Measurements from ENCODE around the gene KCTD13. TPM values are rescaled to one million over a fixed set of nuclear protein-coding genes. Genes with fewer than 3 reads are reported as not detected.

KCTD13 gene
- total RNA-seq, 4 donors from 2014 or later: 3.7 to 8.6 (median 6.3) TPM

GRCh38 chr16:29901607-29901945, 24.4 kb downstream of the KCTD13 start:
- H3K27me3 ChIP-seq: peaks cover 35 to 42% (median 37%) of the 10 kb centered on the region in 3 donors
- DNase-seq (no peak), ATAC-seq (no peak)
- intact Hi-C loops (cut with DNase I; ENCODE audit: low total_unique reads): loop anchor here (5.0 kb wide), 1 partner anchor 456 kb away; the partner anchor contains the start of gene CD2BP2
- no peaks in the 10 kb centered on the region for H3K36me3 ChIP-seq
- in situ Hi-C loops (cut with MboI; ENCODE audit: low sequenced_read_pairs in 4 of 4): no loop called here
- H3K4me3 ChIP-seq: no peak overlapping the region
- H3K4me1 ChIP-seq: peaks cover 0 to 5% of the 10 kb centered on the region in 2 donors
- H3K9me3 ChIP-seq: no peaks in the 10 kb centered on the region
- H3K27ac ChIP-seq: no peak overlapping the region
- TF ChIP-seq POLR2A (IDR thresholded peaks at IDR 0.05): no peak
- TF ChIP-seq CTCF (IDR thresholded peaks at IDR 0.05 in 4 of 5, conservative IDR thresholded peaks at IDR 0.05 in 1 of 5): no peak

- Histone ChIP-seq H3K36me3 (no peaks in the 10 kb centered on the region), H3K4me1 (peaks cover 0 to 5% of the 10 kb centered on the region in 2 donors), H3K27ac (no peak overlapping the region), H3K27me3 (peaks cover 35 to 42% (median 38%) of the 10 kb centered on the region in 3 donors), H3K4me3 (peak overlapping the region in 2 of 4 donors; percentile 45 to 54), H3K9me3 (no peaks in the 10 kb centered on the region)
- no peak for TF ChIP-seq CTCF (IDR thresholded peaks at IDR 0.05 in 4 of 5, conservative IDR thresholded peaks at IDR 0.05 in 1 of 5)
- TF ChIP-seq POLR2A (IDR thresholded peaks at IDR 0.05): no peak
- ATAC-seq (no peak), DNase-seq (no peak)
- intact Hi-C loops (cut with DNase I; ENCODE audit: low total_unique reads): loop anchor here (1.0 to 5.0 kb wide), 3 partner anchors 25 to 456 kb away; partner anchors contain the start of genes CD2BP2, CDIPT and KCTD13
- in situ Hi-C loops (cut with MboI; ENCODE audit: low sequenced_read_pairs in 4 of 4): no loop called here
Measured at GRCh38 chr16:29900888-29901606, 25.0 kb downstream of the KCTD13 start.

GRCh38 chr16:29900102-29900887, 25.7 kb downstream of the KCTD13 start, which contains the start of gene ASPHD1:
Gene ASPHD1, plus strand, starts transcription at chr16:29900488. Its CDS starts 484 bp downstream, at chr16:29900972.
- intact Hi-C loops (cut with DNase I; ENCODE audit: low total_unique reads) (loop anchor here (1.0 to 5.0 kb wide), 3 partner anchors 26 to 457 kb away; partner anchors contain the start of genes CD2BP2, CDIPT and KCTD13), in situ Hi-C loops (cut with MboI; ENCODE audit: low sequenced_read_pairs in 4 of 4) (no loop called here)

More at GRCh38 chr16:29900102-29900887, 25.7 kb downstream of the KCTD13 start, which contains the start of gene ASPHD1:
- H3K36me3 ChIP-seq: no peaks in the 10 kb centered on the region
- ATAC-seq (peak; percentile 81 to 86), DNase-seq (peak in 1 of 2 donors; percentile 17)
- H3K4me1 ChIP-seq: peaks cover 0 to 5% of the 10 kb centered on the region in 2 donors
- H3K27me3 ChIP-seq: peaks cover 35 to 42% (median 38%) of the 10 kb centered on the region in 3 donors
- no peak within 1 kb of the TSS for H3K27ac ChIP-seq
- H3K9me3 ChIP-seq: no peaks in the 10 kb centered on the region
- H3K4me3 ChIP-seq: peak within 1 kb of the TSS; percentile 45 to 62 (median 58)
- no peak for TF ChIP-seq CTCF (IDR thresholded peaks at IDR 0.05 in 4 of 5, conservative IDR thresholded peaks at IDR 0.05 in 1 of 5)
- no peak for TF ChIP-seq POLR2A (IDR thresholded peaks at IDR 0.05)

Measured in gastrocnemius medialis (tissue), 4 donors.